Stimulated activated CD4-positive, alpha-beta T cell treated with anti-CD3 and anti-CD28 coated beads, Interleukin-15, amount 100 ng/mL, for 48 hours (primary cell): ENCODE measurements around the gene IP6K2.

Experiments
- DNase-seq, 2 donors: peaks; one replicate each; pipeline ENCODE4 v3.0.0-alpha.2; 2020; ENCODE audit warnings: low read depth in 2 of 2

IP6K2 gene

GRCh38 chr3:48690846-48691458, 26.1 kb downstream of the IP6K2 start:
- no peak for DNase-seq

GRCh38 chr3:48689384-48689783, 27.6 kb downstream of the IP6K2 start:
- no peak for DNase-seq

- DNase-seq: no peak
These were observed 28.3 kb downstream of the IP6K2 start for GRCh38 chr3:48688737-48689075.

GRCh38 chr3:48688032-48688736, 28.8 kb downstream of the IP6K2 start:
- DNase-seq: no peak

GRCh38 chr3:48687220-48687678, 29.8 kb downstream of the IP6K2 start:
- no peak for DNase-seq

- no peak for DNase-seq
These were observed 30.3 kb downstream of the IP6K2 start for GRCh38 chr3:48686538-48687219.

GRCh38 chr3:48685603-48686511, 31.2 kb downstream of the IP6K2 start, which contains the start of gene NCKIPSD:
Gene NCKIPSD, minus strand, starts transcription at chr3:48685915. Its CDS starts 108 bp downstream, at chr3:48685807.
- DNase-seq: peak; percentile 82 to 92

GRCh38 chr3:48685293-48685602, 31.8 kb downstream of the IP6K2 start:
- no peak for DNase-seq

- no peak for DNase-seq
These were observed 32.4 kb downstream of the IP6K2 start for GRCh38 chr3:48684480-48685143.

GRCh38 chr3:48684054-48684349, 33.0 kb downstream of the IP6K2 start:
- no peak for DNase-seq

GRCh38 chr3:48682786-48683185, 34.2 kb downstream of the IP6K2 start:
- DNase-seq: no peak

GRCh38 chr3:48681974-48682610, 34.9 kb downstream of the IP6K2 start:
- no peak for DNase-seq

GRCh38 chr3:48681541-48681880, 35.5 kb downstream of the IP6K2 start:
- DNase-seq: no peak

- DNase-seq: no peak
These were observed 36.0 kb downstream of the IP6K2 start for GRCh38 chr3:48680811-48681540.

GRCh38 chr3:48679411-48680391, 37.3 kb downstream of the IP6K2 start:
- no peak for DNase-seq

- DNase-seq: no peak
These were observed 38.2 kb downstream of the IP6K2 start for GRCh38 chr3:48678566-48679380.

GRCh38 chr3:48678056-48678455, 39.0 kb downstream of the IP6K2 start:
- no peak for DNase-seq

GRCh38 chr3:48674505-48674904, 42.5 kb downstream of the IP6K2 start:
- DNase-seq: no peak

GRCh38 chr3:48672522-48672921, 44.5 kb downstream of the IP6K2 start:
- DNase-seq: no peak
